Spleen (tissue), 7 donors: ENCODE measurements around the gene RAB13.

Source experiments
- POLR2A ChIP-seq, 3 donors: fragments of 450-650 bp; IDR thresholded peaks; one replicate each; pipeline ENCODE4 v1.5.1; 2017; ENCODE audit warnings: antibody characterized with exemption in 3 of 3, mild to moderate bottlenecking in 1 of 3
- POLR2AphosphoS5 ChIP-seq, 3 donors: sonication (generic); formaldehyde crosslinking; IDR thresholded peaks; one replicate each; pipeline ENCODE4 v1.5.1; 2017; ENCODE audit warnings: antibody characterized with exemption in 3 of 3
- TF ChIP-seq, protein P1 (sequence below), 11 experiments: fragments of 200-600 bp in 7 of 11; fragments of 450-650 bp in 4 of 11; sonication (generic) in 4 of 11; IDR thresholded peaks in 8 of 11; conservative IDR thresholded peaks in 3 of 11; 1 replicate in 7 of 11; 2 replicates in 4 of 11; pipeline versions ENCODE4 v1.4.0 to v1.8.0; 2016 to 2021; ENCODE audit warnings: antibody characterized with exemption in 11 of 11, inconsistent platforms in 4 of 11, mild to moderate bottlenecking in 1 of 11
- donor health status: DM: no; HTN: no; CAD: no; lungs with moderate emphysema.
- donor health status: DM: no; HTN: no; CAD: no.
- donor health status: DM: no; HTN: no; CAD: no.

DNA sequence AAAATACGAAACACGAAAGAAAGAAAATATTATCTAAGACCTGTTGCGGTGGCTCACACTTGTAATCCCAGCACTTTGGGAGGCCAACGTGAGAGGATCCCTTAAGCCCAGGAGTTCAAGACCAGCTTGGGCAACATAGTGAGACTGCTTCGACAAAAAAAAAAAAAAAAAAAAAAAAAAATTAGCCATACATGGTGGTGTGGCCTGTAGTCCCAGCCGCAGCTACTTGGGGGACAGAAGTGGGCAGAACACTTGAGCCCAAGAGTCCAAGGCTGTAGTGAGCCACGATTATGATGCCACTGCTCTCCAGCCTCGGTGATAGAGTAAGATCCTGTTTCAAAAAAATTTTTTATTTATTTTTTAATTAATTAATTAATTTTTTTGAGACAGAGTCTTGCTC lies 1.5 kb upstream of the RAB13 start:
- TF ChIP-seq, protein P1, sequence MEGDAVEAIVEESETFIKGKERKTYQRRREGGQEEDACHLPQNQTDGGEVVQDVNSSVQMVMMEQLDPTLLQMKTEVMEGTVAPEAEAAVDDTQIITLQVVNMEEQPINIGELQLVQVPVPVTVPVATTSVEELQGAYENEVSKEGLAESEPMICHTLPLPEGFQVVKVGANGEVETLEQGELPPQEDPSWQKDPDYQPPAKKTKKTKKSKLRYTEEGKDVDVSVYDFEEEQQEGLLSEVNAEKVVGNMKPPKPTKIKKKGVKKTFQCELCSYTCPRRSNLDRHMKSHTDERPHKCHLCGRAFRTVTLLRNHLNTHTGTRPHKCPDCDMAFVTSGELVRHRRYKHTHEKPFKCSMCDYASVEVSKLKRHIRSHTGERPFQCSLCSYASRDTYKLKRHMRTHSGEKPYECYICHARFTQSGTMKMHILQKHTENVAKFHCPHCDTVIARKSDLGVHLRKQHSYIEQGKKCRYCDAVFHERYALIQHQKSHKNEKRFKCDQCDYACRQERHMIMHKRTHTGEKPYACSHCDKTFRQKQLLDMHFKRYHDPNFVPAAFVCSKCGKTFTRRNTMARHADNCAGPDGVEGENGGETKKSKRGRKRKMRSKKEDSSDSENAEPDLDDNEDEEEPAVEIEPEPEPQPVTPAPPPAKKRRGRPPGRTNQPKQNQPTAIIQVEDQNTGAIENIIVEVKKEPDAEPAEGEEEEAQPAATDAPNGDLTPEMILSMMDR (IDR thresholded peaks at IDR 0.05 in 8 of 11, conservative IDR thresholded peaks at IDR 0.05 in 3 of 11): no peak
- TF ChIP-seq POLR2A (IDR thresholded peaks at IDR 0.05): no peak
- TF ChIP-seq POLR2AphosphoS5 (IDR thresholded peaks at IDR 0.05): no peak
